Embryonic facial prominence (tissue), 1 donor: ENCODE data around the gene GALNT1.

ENCODE experiments used
- DNase-seq: peaks from one replicate; pipeline ENCODE4 v3.0.0-alpha.2; 2016; ENCODE audit errors: extremely low spot score

The GALNT1 gene

DNA sequence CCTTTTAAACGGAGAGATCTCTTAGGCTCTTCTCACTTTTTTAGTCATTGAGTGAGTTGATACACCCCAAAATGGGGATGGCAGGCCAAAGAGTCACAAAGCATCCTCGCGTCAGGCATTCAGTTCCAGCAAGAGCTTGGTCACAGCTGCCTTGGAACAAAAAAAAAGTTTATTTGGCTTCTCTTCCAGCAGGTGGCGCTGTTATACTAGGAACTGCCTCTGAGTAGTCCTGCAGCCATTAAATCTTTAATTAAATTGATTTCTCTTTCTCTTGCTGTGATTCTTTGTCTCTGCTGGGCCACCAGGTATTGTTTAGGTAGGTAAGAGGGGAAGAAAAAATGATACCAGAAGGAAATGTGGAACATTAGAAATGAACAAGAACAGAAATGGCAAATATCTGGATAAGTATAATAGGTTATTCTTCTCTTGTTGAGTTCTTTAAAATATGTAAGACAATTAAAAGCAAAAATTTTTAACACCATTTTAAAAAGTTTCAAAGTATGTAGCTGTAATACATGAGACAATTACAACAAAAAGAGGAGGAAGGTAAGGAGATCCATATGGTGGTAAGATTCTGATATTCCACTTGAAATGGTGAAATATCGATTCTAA, 175.1 kb downstream of the GALNT1 start:
- peak; percentile 36 for DNase-seq
